Measurements from ENCODE around the gene FAM20C.

Gene FAM20C

GRCh38 chr7:248732-249435, 56.5 kb downstream of the FAM20C start:
- Histone ChIP-seq H3K4me1 (ENCODE audit: low read depth, poor library complexity, severe bottlenecking) (no peaks in the 10 kb centered on the region), H3K27ac (no peak overlapping the region), H4K20me1 (ENCODE audit: insufficient read depth) (no peaks in the 10 kb centered on the region), H3K79me2 (ENCODE audit: insufficient read depth, low read depth) (no peaks in the 10 kb centered on the region), H3K4me2 (no peak overlapping the region), H3K4me3 (IDR thresholded peaks at IDR 0.05; ENCODE audit: insufficient read depth, low read depth, low read length) (no peak overlapping the region), H3K9ac (no peak overlapping the region), H3K36me3 (ENCODE audit: insufficient read depth) (no peaks in the 10 kb centered on the region), H3K27me3 (ENCODE audit: insufficient read depth, low read depth) (peaks cover 80% of the 10 kb centered on the region), H2AFZ (ENCODE audit: low read depth) (no peak overlapping the region)
- no peak for TF ChIP-seq CTCF (conservative IDR thresholded peaks at IDR 0.05; ENCODE audit: low read depth, low read length)

GRCh38 chr7:249989-250388, 57.6 kb downstream of the FAM20C start:
- Histone ChIP-seq H3K79me2 (ENCODE audit: insufficient read depth, low read depth) (no peaks in the 10 kb centered on the region), H2AFZ (ENCODE audit: low read depth) (no peak overlapping the region), H3K27me3 (ENCODE audit: insufficient read depth, low read depth) (peaks cover 77% of the 10 kb centered on the region), H4K20me1 (ENCODE audit: insufficient read depth) (no peaks in the 10 kb centered on the region), H3K9ac (no peak overlapping the region), H3K27ac (no peak overlapping the region), H3K4me1 (ENCODE audit: low read depth, poor library complexity, severe bottlenecking) (no peaks in the 10 kb centered on the region), H3K36me3 (ENCODE audit: insufficient read depth) (no peaks in the 10 kb centered on the region), H3K4me3 (IDR thresholded peaks at IDR 0.05; ENCODE audit: insufficient read depth, low read depth, low read length) (no peak overlapping the region), H3K4me2 (no peak overlapping the region)
- TF ChIP-seq CTCF (conservative IDR thresholded peaks at IDR 0.05; ENCODE audit: low read depth, low read length) = no peak

GRCh38 chr7:250523-250922, 58.2 kb downstream of the FAM20C start:
- Histone ChIP-seq H3K36me3 (ENCODE audit: insufficient read depth) (no peaks in the 10 kb centered on the region), H3K27ac (no peak overlapping the region), H3K4me3 (IDR thresholded peaks at IDR 0.05; ENCODE audit: insufficient read depth, low read depth, low read length) (no peak overlapping the region), H3K9ac (no peak overlapping the region), H4K20me1 (ENCODE audit: insufficient read depth) (no peaks in the 10 kb centered on the region), H3K27me3 (ENCODE audit: insufficient read depth, low read depth) (peaks cover 79% of the 10 kb centered on the region), H2AFZ (ENCODE audit: low read depth) (no peak overlapping the region), H3K4me1 (ENCODE audit: low read depth, poor library complexity, severe bottlenecking) (no peaks in the 10 kb centered on the region), H3K4me2 (no peak overlapping the region), H3K79me2 (ENCODE audit: insufficient read depth, low read depth) (no peaks in the 10 kb centered on the region)
- no peak for TF ChIP-seq CTCF (conservative IDR thresholded peaks at IDR 0.05; ENCODE audit: low read depth, low read length)

GRCh38 chr7:251005-251404, 58.6 kb downstream of the FAM20C start:
- Histone ChIP-seq H3K4me3 (IDR thresholded peaks at IDR 0.05; ENCODE audit: insufficient read depth, low read depth, low read length) (no peak overlapping the region), H2AFZ (ENCODE audit: low read depth) (no peak overlapping the region), H4K20me1 (ENCODE audit: insufficient read depth) (no peaks in the 10 kb centered on the region), H3K79me2 (ENCODE audit: insufficient read depth, low read depth) (no peaks in the 10 kb centered on the region), H3K9ac (no peak overlapping the region), H3K4me1 (ENCODE audit: low read depth, poor library complexity, severe bottlenecking) (no peaks in the 10 kb centered on the region), H3K4me2 (no peak overlapping the region), H3K36me3 (ENCODE audit: insufficient read depth) (no peaks in the 10 kb centered on the region), H3K27ac (no peak overlapping the region), H3K27me3 (ENCODE audit: insufficient read depth, low read depth) (peaks cover 76% of the 10 kb centered on the region)
- no peak for TF ChIP-seq CTCF (conservative IDR thresholded peaks at IDR 0.05; ENCODE audit: low read depth, low read length)

Data from KMS-11 (cell line).